Measurements from ENCODE around the gene PDYN. TPM values are rescaled to one million over a fixed set of nuclear protein-coding genes. Genes with fewer than 3 reads are reported as not detected.

PDYN gene
- total RNA-seq, 2 donors from 2014 or later: not detected

GRCh38 chr20:1940581-1940980 is 53.3 kb downstream of the PDYN start:
- intact Hi-C loops (cut with DNase I): no loop called here
- DNase-seq (ENCODE audit: low spot score): no peak

- DNase-seq (ENCODE audit: low spot score): no peak
- intact Hi-C loops (cut with DNase I): no loop called here
Measured at GRCh38 chr20:1939270-1939595, 54.6 kb downstream of the PDYN start.

- peak; percentile 57 for DNase-seq (ENCODE audit: low spot score)
- intact Hi-C loops (cut with DNase I): no loop called here
Measured at GRCh38 chr20:1938464-1939269, 55.2 kb downstream of the PDYN start.

GRCh38 chr20:1937316-1937976 is 56.4 kb downstream of the PDYN start:
- intact Hi-C loops (cut with DNase I): no loop called here

GRCh38 chr20:1935696-1936366 is 58.0 kb downstream of the PDYN start:
- intact Hi-C loops (cut with DNase I): no loop called here
- DNase-seq (ENCODE audit: low spot score): peak; percentile 59

More at GRCh38 chr20:1937316-1937976, 56.4 kb downstream of the PDYN start:
- peak; percentile 72 for DNase-seq (ENCODE audit: low spot score)

- peak; percentile 96 for DNase-seq (ENCODE audit: low spot score)
- intact Hi-C loops (cut with DNase I): no loop called here
Measured at GRCh38 chr20:1934721-1935573, 58.9 kb downstream of the PDYN start.

GRCh38 chr20:1934156-1934555 is 59.7 kb downstream of the PDYN start:
- intact Hi-C loops (cut with DNase I): no loop called here
- peak; percentile 9 for DNase-seq (ENCODE audit: low spot score)

GRCh38 chr20:1933465-1933870 is 60.4 kb downstream of the PDYN start:
- intact Hi-C loops (cut with DNase I): no loop called here
- peak; percentile 94 for DNase-seq (ENCODE audit: low spot score)

GRCh38 chr20:1932971-1933370 is 60.9 kb downstream of the PDYN start:
- intact Hi-C loops (cut with DNase I): no loop called here
- DNase-seq (ENCODE audit: low spot score): no peak

- intact Hi-C loops (cut with DNase I): no loop called here
- no peak for DNase-seq (ENCODE audit: low spot score)
Measured at GRCh38 chr20:1931830-1932229, 62.0 kb downstream of the PDYN start.

- intact Hi-C loops (cut with DNase I): no loop called here
- DNase-seq (ENCODE audit: low spot score): no peak
Measured at GRCh38 chr20:1930165-1930564, 63.7 kb downstream of the PDYN start.

- no peak for DNase-seq (ENCODE audit: low spot score)
- intact Hi-C loops (cut with DNase I): no loop called here
Measured at GRCh38 chr20:1929460-1929859, 64.4 kb downstream of the PDYN start.

GRCh38 chr20:1928782-1929181 is 65.1 kb downstream of the PDYN start:
- no peak for DNase-seq (ENCODE audit: low spot score)
- intact Hi-C loops (cut with DNase I): no loop called here

Other genes with a start within 250 kb of the PDYN start
- gene SIRPA, start 98.7 kb downstream of the PDYN start, total RNA-seq: 10 to 100 TPM; 39.7 to 42.1 TPM
- gene STK35, start 107.8 kb upstream of the PDYN start, total RNA-seq: 10 to 100 TPM; 10.6 to 13.2 TPM